Measurements from ENCODE around the gene AKT1. TPM values are rescaled to one million over a fixed set of nuclear protein-coding genes. Genes with fewer than 3 reads are reported as not detected.

AKT1 gene
- total RNA-seq, 4 donors from 2014 or later: 66.6 to 93.7 (median 71.3) TPM

DNA sequence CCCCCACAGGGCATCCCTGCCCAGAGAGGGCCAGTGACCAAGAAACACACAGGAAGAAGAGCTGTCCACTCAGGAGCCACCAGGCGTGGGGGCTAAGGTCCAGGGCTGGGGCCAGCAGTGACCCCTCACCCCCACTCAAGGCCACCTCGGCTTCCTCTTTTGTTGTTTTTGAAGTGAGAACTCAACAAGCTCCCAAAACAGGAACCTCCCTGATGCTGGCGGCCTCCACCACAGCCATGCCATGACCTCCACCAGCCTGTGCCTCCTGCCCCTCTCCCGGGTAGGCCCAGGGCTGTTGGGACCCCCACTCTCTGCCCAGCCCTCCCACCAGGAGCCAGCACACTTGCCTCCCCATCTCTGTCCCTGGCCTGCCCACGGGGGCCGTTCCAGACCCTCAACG is 7.8 kb downstream of the AKT1 start:
- no peak for DNase-seq
- Histone ChIP-seq H3K27ac (peak overlapping the region in 2 of 4 donors; percentile 9 to 43), H3K9me3 (no peaks in the 10 kb centered on the region), H3K36me3 (peaks cover 0 to 79% (median 20%) of the 10 kb centered on the region in 3 donors), H3K4me3 (no peak overlapping the region), H3K4me1 (peaks cover 25 to 100% (median 29%) of the 10 kb centered on the region in 3 donors), H3K27me3 (no peaks in the 10 kb centered on the region)
- intact Hi-C loops (cut with DNase I): no loop called here
- 96% methylated on average over 4 of the region's 7 CpGs; no CpG with 5 or more reads in 1 of the 2 donors for WGBS, 2 donors
- TF ChIP-seq CTCF (IDR thresholded peaks at IDR 0.05): no peak
- TF ChIP-seq POLR2A (IDR thresholded peaks at IDR 0.05): no peak

DNA sequence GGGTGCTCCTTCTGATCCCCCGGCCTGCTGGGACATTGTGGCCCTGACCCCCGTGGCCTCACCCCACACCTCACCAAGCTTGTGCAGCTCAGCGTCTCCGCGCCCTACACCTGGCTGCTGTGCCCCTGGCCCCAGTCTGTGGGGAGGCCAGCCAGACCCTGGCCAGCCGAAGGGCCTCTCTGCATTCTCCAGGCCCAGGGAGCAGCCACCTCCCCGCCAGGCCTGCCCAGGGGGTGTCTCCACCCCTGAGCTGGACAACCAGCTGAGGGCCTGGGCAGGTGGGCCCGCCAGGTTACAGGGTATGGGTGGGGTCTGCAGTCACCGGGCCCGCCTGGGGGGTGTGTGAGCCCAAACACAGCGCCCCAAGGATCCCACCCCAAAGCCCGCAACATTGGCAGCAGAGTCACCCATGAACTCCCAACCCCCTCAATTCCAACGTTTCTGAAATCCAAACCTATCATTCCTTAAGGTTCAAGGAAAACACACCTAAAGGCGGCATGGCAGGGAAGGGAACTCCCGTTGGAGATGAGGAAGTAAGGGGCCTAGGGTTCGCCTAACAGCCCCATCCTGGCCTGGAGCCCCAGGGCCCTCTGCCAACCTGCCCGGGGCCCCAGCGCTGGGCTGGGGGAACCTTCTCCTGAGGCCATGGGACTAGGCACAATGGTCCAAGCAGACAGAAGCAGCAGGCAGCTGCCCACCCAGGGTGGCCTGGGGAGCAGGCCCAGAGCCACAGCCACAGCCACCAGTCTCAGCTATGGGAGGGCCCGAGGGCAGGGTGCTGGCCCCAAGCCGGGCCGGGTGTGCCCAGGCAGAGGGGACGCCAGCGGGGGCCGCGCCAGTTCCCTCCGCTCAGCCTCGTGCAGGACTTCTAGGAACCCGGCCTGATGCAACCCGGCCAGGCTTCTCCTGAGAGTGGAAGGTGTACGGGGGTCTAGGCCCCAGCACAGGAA is 8.5 kb downstream of the AKT1 start:
- intact Hi-C loops (cut with DNase I): no loop called here

DNA sequence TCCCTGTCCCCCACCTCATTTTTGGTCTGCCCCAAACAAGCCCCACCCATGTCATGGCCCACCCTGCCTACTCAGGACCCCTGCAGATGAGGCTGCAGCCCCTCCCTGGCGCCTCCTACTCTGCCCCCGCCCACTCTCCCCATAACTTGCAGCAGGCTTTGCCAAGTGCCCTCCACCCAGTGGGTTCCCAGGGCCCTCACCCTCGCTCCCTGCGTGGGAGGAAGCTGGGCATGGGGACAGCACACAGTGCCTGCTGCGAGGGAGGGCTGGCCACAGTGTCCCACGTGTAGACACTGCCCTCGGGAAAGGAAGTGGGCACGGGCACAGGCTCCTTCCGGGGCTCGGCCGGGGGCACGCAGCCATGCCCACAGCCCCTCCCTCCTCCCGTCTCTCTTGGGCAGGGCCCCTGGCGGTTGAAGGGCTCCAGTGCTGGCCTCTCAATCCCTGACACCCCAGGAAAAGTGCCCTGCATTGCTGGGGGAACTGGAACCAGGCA is 9.4 kb downstream of the AKT1 start:
- H3K36me3 ChIP-seq: peaks cover 0 to 81% (median 12%) of the 10 kb centered on the region in 3 donors
- no peaks in the 10 kb centered on the region for H3K27me3 ChIP-seq
- TF ChIP-seq CTCF (IDR thresholded peaks at IDR 0.05): peak in 1 of 6 experiments; percentile 5
- TF ChIP-seq POLR2A (IDR thresholded peaks at IDR 0.05): no peak
- no peak for DNase-seq
- WGBS, 2 donors: no CpG with 5 or more reads among the region's 14 CpGs
- H3K4me1 ChIP-seq: peaks cover 15 to 98% (median 20%) of the 10 kb centered on the region in 3 donors
- no peak overlapping the region for H3K4me3 ChIP-seq
- no peaks in the 10 kb centered on the region for H3K9me3 ChIP-seq
- intact Hi-C loops (cut with DNase I): no loop called here
- H3K27ac ChIP-seq: peak overlapping the region in 2 of 4 donors; percentile 17 to 39

More for the DNA sequence above, 8.5 kb downstream of the AKT1 start:
- Histone ChIP-seq H3K27me3 (no peaks in the 10 kb centered on the region), H3K4me1 (peaks cover 18 to 99% (median 22%) of the 10 kb centered on the region in 3 donors), H3K9me3 (no peaks in the 10 kb centered on the region), H3K27ac (peak overlapping the region in 2 of 4 donors; percentile 2 to 39), H3K4me3 (no peak overlapping the region), H3K36me3 (peaks cover 0 to 81% (median 16%) of the 10 kb centered on the region in 3 donors)
- DNase-seq: no peak
- WGBS, 2 donors: 67% methylated on average over 3 of the region's 30 CpGs; no CpG with 5 or more reads in 1 of the 2 donors
- TF ChIP-seq POLR2A (IDR thresholded peaks at IDR 0.05) (no peak), CTCF (IDR thresholded peaks at IDR 0.05) (no peak)

GRCh38 chr14:104785708-104786080 is 9.9 kb downstream of the AKT1 start:
- TF ChIP-seq POLR2A (IDR thresholded peaks at IDR 0.05): no peak
- no peak for TF ChIP-seq CTCF (IDR thresholded peaks at IDR 0.05)
- DNase-seq: no peak
- WGBS, 2 donors: 85 to 88% methylated on average over 6 to 8 of the region's 13 CpGs
- Histone ChIP-seq H3K27me3 (no peaks in the 10 kb centered on the region), H3K27ac (peak overlapping the region in 1 of 4 donors; percentile 17), H3K36me3 (peaks cover 0 to 81% (median 15%) of the 10 kb centered on the region in 3 donors), H3K9me3 (no peaks in the 10 kb centered on the region), H3K4me1 (peaks cover 15 to 94% (median 20%) of the 10 kb centered on the region in 3 donors), H3K4me3 (no peak overlapping the region)
- intact Hi-C loops (cut with DNase I): no loop called here
